HG02973 (cell line): ENCODE data around the gene PIK3C2G.
"Not testable (repeated sequence)": the region's sequence is repeated elsewhere in the genome, so short reads cannot be mapped to it uniquely, and the experiment has no call there.

ENCODE experiments used
- ATAC-seq: cut with Tn5 transposase; IDR thresholded peaks from one replicate; pipeline ENCODE4 v1.9.1; 2021; ENCODE audit warnings: moderate library complexity; ENCODE audit not compliant: unreplicated experiment

Gene PIK3C2G

GRCh38 chr12:18467620-18468245, 206.4 kb downstream of the PIK3C2G start:
- no peak for ATAC-seq

GRCh38 chr12:18468246-18469075, 207.1 kb downstream of the PIK3C2G start:
- ATAC-seq: no peak

GRCh38 chr12:18470251-18470650, 208.9 kb downstream of the PIK3C2G start:
- no peak for ATAC-seq

- no peak for ATAC-seq
Measured at GRCh38 chr12:18472304-18472703, 211.0 kb downstream of the PIK3C2G start.

- no peak for ATAC-seq
Measured at GRCh38 chr12:18472806-18473205, 211.5 kb downstream of the PIK3C2G start.

GRCh38 chr12:18476861-18477260, 215.5 kb downstream of the PIK3C2G start:
- no peak for ATAC-seq

GRCh38 chr12:18479256-18479655, 217.9 kb downstream of the PIK3C2G start:
- ATAC-seq: no peak

- no peak for ATAC-seq
Measured at GRCh38 chr12:18482601-18483120, 221.3 kb downstream of the PIK3C2G start.

GRCh38 chr12:18483698-18484325, 222.5 kb downstream of the PIK3C2G start:
- no peak for ATAC-seq

GRCh38 chr12:18486036-18486435, 224.7 kb downstream of the PIK3C2G start:
- no peak for ATAC-seq

GRCh38 chr12:18487509-18487908, 226.2 kb downstream of the PIK3C2G start:
- no peak for ATAC-seq

GRCh38 chr12:18492372-18493025, 231.2 kb downstream of the PIK3C2G start:
- no peak for ATAC-seq

- ATAC-seq: no peak
Measured at GRCh38 chr12:18496156-18496555, 234.8 kb downstream of the PIK3C2G start.

GRCh38 chr12:18500160-18500574, 238.8 kb downstream of the PIK3C2G start:
- ATAC-seq: not testable (repeated sequence)

GRCh38 chr12:18500736-18501135, 239.4 kb downstream of the PIK3C2G start:
- not testable (repeated sequence) for ATAC-seq

GRCh38 chr12:18502422-18502968, 241.2 kb downstream of the PIK3C2G start:
- ATAC-seq: no peak

GRCh38 chr12:18521461-18521860, 260.1 kb downstream of the PIK3C2G start:
- ATAC-seq: no peak

- no peak for ATAC-seq
Measured at GRCh38 chr12:18522806-18523205, 261.5 kb downstream of the PIK3C2G start.

GRCh38 chr12:18542497-18542896, 281.2 kb downstream of the PIK3C2G start:
- not testable (repeated sequence) for ATAC-seq

GRCh38 chr12:18546399-18546798, 285.1 kb downstream of the PIK3C2G start:
- ATAC-seq: no peak

- ATAC-seq: no peak
Measured at GRCh38 chr12:18549598-18549997, 288.3 kb downstream of the PIK3C2G start.
